Hematopoietic multipotent progenitor cell treated with erythropoietin and hydrocortisone succinate and interleukin-3 and kit ligand, for 17 days (in vitro differentiated cells): ENCODE measurements around the gene ACAD10.
A peak's percentile ranks its signal among the peaks of the same experiment; 100 is the strongest.
"Not testable (repeated sequence)": the region's sequence is repeated elsewhere in the genome, so short reads cannot be mapped to it uniquely, and the experiment has no call there.

ENCODE experiments used
- DNase-seq: peaks from one replicate; pipeline ENCODE4 v3.0.0-alpha.2; 2015; ENCODE audit warnings: low spot score

Gene ACAD10

GRCh38 chr12:111685811-111686573, at the start of gene ACAD10, which contains the start of gene BRAP:
Gene ACAD10 (plus strand): TSS chr12:111686053. CDS start chr12:111692710, 6,657 bp downstream.
Gene BRAP (minus strand): TSS chr12:111685956. CDS start chr12:111685792, 164 bp downstream.
- DNase-seq, result peak; percentile 96

- peak; percentile 34 for DNase-seq
Observed at GRCh38 chr12:111636209-111636945, 49.5 kb upstream of the ACAD10 start.

GRCh38 chr12:111638556-111638955, 47.3 kb upstream of the ACAD10 start:
- DNase-seq, result no peak

- no peak for DNase-seq
Observed at GRCh38 chr12:111640506-111640905, 45.3 kb upstream of the ACAD10 start.

- no peak for DNase-seq
Observed at GRCh38 chr12:111642681-111643426, 43.0 kb upstream of the ACAD10 start.

GRCh38 chr12:111643427-111643826, 42.4 kb upstream of the ACAD10 start:
- DNase-seq, result no peak

- DNase-seq, result no peak
Observed at GRCh38 chr12:111645433-111645832, 40.4 kb upstream of the ACAD10 start.

GRCh38 chr12:111650912-111651311, 34.9 kb upstream of the ACAD10 start:
- DNase-seq, result no peak

GRCh38 chr12:111652530-111652929, 33.3 kb upstream of the ACAD10 start:
- DNase-seq, result not testable (repeated sequence)

GRCh38 chr12:111653596-111653995, 32.3 kb upstream of the ACAD10 start:
- no peak for DNase-seq

- DNase-seq, result no peak
Observed at GRCh38 chr12:111655356-111655755, 30.5 kb upstream of the ACAD10 start.

- no peak for DNase-seq
Observed at GRCh38 chr12:111656016-111656415, 29.8 kb upstream of the ACAD10 start.

GRCh38 chr12:111664499-111664898, 21.4 kb upstream of the ACAD10 start:
- DNase-seq, result no peak

GRCh38 chr12:111664961-111665865, 20.6 kb upstream of the ACAD10 start:
- no peak for DNase-seq

GRCh38 chr12:111672822-111673381, 13.0 kb upstream of the ACAD10 start:
- no peak for DNase-seq

GRCh38 chr12:111673503-111673902, 12.3 kb upstream of the ACAD10 start:
- peak; percentile 39 for DNase-seq

GRCh38 chr12:111677186-111677585, 8.7 kb upstream of the ACAD10 start:
- DNase-seq, result no peak

- peak; percentile 18 for DNase-seq
Observed at GRCh38 chr12:111684485-111685198, 1.2 kb upstream of the ACAD10 start.

- DNase-seq, result peak; percentile 70
Observed at GRCh38 chr12:111685322-111685810, 487 bp upstream of the ACAD10 start.

- no peak for DNase-seq
Observed at GRCh38 chr12:111686574-111687105, 787 bp downstream of the ACAD10 start.
